Adipose tissue (tissue), 3 donors: ENCODE results near the gene EVC2. TPM values are rescaled to one million over a fixed set of nuclear protein-coding genes. Genes with fewer than 3 reads are reported as not detected.

ENCODE experiments used
- polyA plus RNA-seq, 3 donors: library from polyadenylated mRNA; stranded (reverse); fragments of 200-250 nt; gene quantifications; one replicate each; pipeline ENCODE4 v1.2.3, GENCODE V29; 2013
- donor health status: healthy with polysubstance abuse.
- donor health status: Bipolar disorder and iron deficiency.
- donor health status: healthy.

The EVC2 gene
- polyA plus RNA-seq, 3 donors: 1.3 to 4.7 (median 1.6) TPM

Other genes with a start within 250 kb of the EVC2 start
- 1 to 10 TPM; 4.0 to 6.2 (median 4.0) TPM for gene EVC, start 2.6 kb upstream of the EVC2 start, polyA plus RNA-seq
- 1 to 10 TPM in 1 of 3 donors, under 1 TPM in 2; 0.22 to 2.2 (median 0.70) TPM for gene CRMP1, start 184.5 kb upstream of the EVC2 start, polyA plus RNA-seq